WTC11 (cell line): ENCODE results near the gene KCNT1. TPM values are rescaled to one million over a fixed set of nuclear protein-coding genes. Genes with fewer than 3 reads are reported as not detected.

Experiments
- ATAC-seq: fragments of 200-7000 bp; cut with Tn5 transposase; 2 replicates; pipeline ENCODE4 v1.10.0; 2021; ENCODE audit warnings: mild to moderate bottlenecking, moderate library complexity
- CTCF ChIA-PET: fragments of 300-600 bp; sonication (Branson Sonifier 250); formaldehyde crosslinking; loops from one replicate; lab custom pipeline; 2021; ENCODE audit warnings: antibody characterized with exemption; lab: Charles Lee
- POLR2A ChIA-PET: fragments of 350-600 bp; sonication (Branson Sonifier 250); formaldehyde crosslinking; loops from one replicate; lab custom pipeline; 2021; ENCODE audit warnings: antibody characterized with exemption; lab: Charles Lee
- DNase-seq: peaks from one replicate; pipeline ENCODE4 v3.0.0; 2021; ENCODE audit warnings: low spot score
- H3K27ac Mint-ChIP-seq: 2 replicates; pipeline ENCODE4 v1.8.0; 2021; ENCODE audit warnings: mixed read lengths
- H3K27me3 Mint-ChIP-seq: 2 replicates; pipeline ENCODE4 v1.8.0; 2021; ENCODE audit warnings: low read depth, mild to moderate bottlenecking, moderate library complexity, mixed read lengths
- H3K36me3 Mint-ChIP-seq: 2 replicates; pipeline ENCODE4 v1.8.0; 2021; ENCODE audit warnings: mixed read lengths
- H3K4me1 Mint-ChIP-seq: 2 replicates; pipeline ENCODE4 v1.8.0; 2022; ENCODE audit warnings: mixed read lengths
- H3K4me3 Mint-ChIP-seq: 2 replicates; pipeline ENCODE4 v1.8.0; 2021; ENCODE audit warnings: mild to moderate bottlenecking, moderate library complexity, mixed read lengths
- H3K9me3 Mint-ChIP-seq: 2 replicates; pipeline ENCODE4 v1.8.0; 2021; ENCODE audit warnings: mixed read lengths
- AR ChIP-seq: fragments of 250-450 bp; sonication (Bioruptor Pico); IDR thresholded peaks from 2 replicates; pipeline ENCODE4 v1.9.0; 2021; ENCODE audit warnings: mild to moderate bottlenecking
- ATF1 ChIP-seq: sonication (generic); formaldehyde crosslinking; IDR thresholded peaks from 2 replicates; pipeline ENCODE4 v1.8.1; 2023; ENCODE audit warnings: mild to moderate bottlenecking, moderate library complexity, missing genetic modification reagents
- EMX1 ChIP-seq: fragments of 250-450 bp; sonication (Bioruptor Pico); IDR thresholded peaks from 2 replicates; pipeline ENCODE4 v1.8.0; 2021; ENCODE audit warnings: mild to moderate bottlenecking
- IRF2 ChIP-seq: sonication (generic); formaldehyde crosslinking; IDR thresholded peaks from 2 replicates; pipeline ENCODE4 v1.8.0; 2022; ENCODE audit warnings: low read depth, missing genetic modification reagents, borderline replicate concordance
- JAZF1 ChIP-seq: fragments of 250-450 bp; sonication (Bioruptor Pico); IDR thresholded peaks from 2 replicates; pipeline ENCODE4 v1.9.0; 2021; ENCODE audit warnings: moderate library complexity, mild to moderate bottlenecking, inconsistent platforms
- JUN ChIP-seq: sonication (generic); formaldehyde crosslinking; IDR thresholded peaks from 2 replicates; pipeline ENCODE4 v1.8.0; 2023; ENCODE audit warnings: mild to moderate bottlenecking, missing genetic modification reagents
- KAT7 ChIP-seq: sonication (generic); formaldehyde crosslinking; IDR thresholded peaks from 2 replicates; pipeline ENCODE4 v1.8.1; 2023; ENCODE audit warnings: missing genetic modification reagents, mild to moderate bottlenecking, borderline replicate concordance
- PREB ChIP-seq: sonication (generic); formaldehyde crosslinking; IDR thresholded peaks from 2 replicates; pipeline ENCODE4 v1.8.1; 2022; ENCODE audit warnings: mild to moderate bottlenecking, missing genetic modification reagents, moderate library complexity, borderline replicate concordance
- RELA ChIP-seq: sonication (generic); formaldehyde crosslinking; IDR thresholded peaks from 2 replicates; pipeline ENCODE4 v1.8.1; 2022; ENCODE audit warnings: missing genetic modification reagents, mild to moderate bottlenecking, borderline replicate concordance
- SP1 ChIP-seq: sonication (generic); formaldehyde crosslinking; conservative IDR thresholded peaks from 2 replicates; pipeline ENCODE4 v1.8.1; 2022; ENCODE audit warnings: missing genetic modification reagents
- TEAD1 ChIP-seq: sonication (generic); formaldehyde crosslinking; IDR thresholded peaks from 2 replicates; pipeline ENCODE4 v1.8.0; 2022; ENCODE audit warnings: mild to moderate bottlenecking, missing genetic modification reagents
- ZNF232 ChIP-seq: sonication (generic); formaldehyde crosslinking; IDR thresholded peaks from 2 replicates; pipeline ENCODE4 v1.8.0; 2022; ENCODE audit warnings: mild to moderate bottlenecking, missing genetic modification reagents
- ZNF263 ChIP-seq: sonication (generic); formaldehyde crosslinking; IDR thresholded peaks from 2 replicates; pipeline ENCODE4 v1.8.1; 2022; ENCODE audit warnings: low read depth, mild to moderate bottlenecking, moderate library complexity, missing genetic modification reagents
- ZNF416 ChIP-seq: fragments of 250-450 bp; sonication (Bioruptor Pico); IDR thresholded peaks from 2 replicates; pipeline ENCODE4 v1.9.0; 2021; ENCODE audit warnings: mild to moderate bottlenecking, inconsistent platforms
- ZNF671 ChIP-seq: fragments of 250-450 bp; sonication (Bioruptor Pico); IDR thresholded peaks from 2 replicates; pipeline ENCODE4 v1.8.0; 2021; ENCODE audit warnings: mild to moderate bottlenecking
- ZSCAN18 ChIP-seq: fragments of 250-450 bp; sonication (Bioruptor Pico); IDR thresholded peaks from 2 replicates; pipeline ENCODE4 v2.1.2; 2022; ENCODE audit warnings: mild to moderate bottlenecking, moderate library complexity
- total RNA-seq: library from RNA; stranded (reverse); gene quantifications from 3 replicates; pipeline ENCODE4 v1.2.3, GENCODE V29; 2021

The KCNT1 gene
- total RNA-seq, 1 experiment from 2014 or later = 0.13 TPM

GRCh38 chr9:135759676-135760300 is 57.8 kb downstream of the KCNT1 start:
- ATAC-seq (no peak), DNase-seq (no peak)
- Mint-ChIP-seq H3K36me3 (no peaks in the 10 kb centered on the region), H3K4me1 (no peaks in the 10 kb centered on the region), H3K4me3 (no peak overlapping the region), H3K9me3 (no peaks in the 10 kb centered on the region; the same call in 1 of the 2 replicates), H3K27me3 (no peaks in the 10 kb centered on the region), H3K27ac (no peak overlapping the region)
- CTCF ChIA-PET = interaction anchor here (0.7 kb wide), 1 partner anchor 38 kb away, joined by 3 read pairs; no protein-coding TSS in a partner anchor
- POLR2A ChIA-PET = no interaction called here
- TF ChIP-seq IRF2 (CRISPR knock-in tag) = no peak
- no peak for TF ChIP-seq ZNF416 (CRISPR knock-in tag)
- TF ChIP-seq ZNF232 (CRISPR knock-in tag) = no peak

GRCh38 chr9:135760465-135760864 is 58.5 kb downstream of the KCNT1 start:
- DNase-seq (no peak), ATAC-seq (no peak)
- ChIA-PET CTCF (no interaction called here), POLR2A (no interaction called here)
- H3K36me3 Mint-ChIP-seq = no peaks in the 10 kb centered on the region
- H3K9me3 Mint-ChIP-seq = no peaks in the 10 kb centered on the region
- peak overlapping the region; percentile 43; the same call in 1 of the 2 replicates for H3K27ac Mint-ChIP-seq
- no peaks in the 10 kb centered on the region for H3K4me1 Mint-ChIP-seq
- TF ChIP-seq ZNF263 (CRISPR knock-in tag) (no peak), ZSCAN18 (CRISPR knock-in tag) (no peak), KAT7 (CRISPR knock-in tag) (no peak), SP1 (no peak), JUN (CRISPR knock-in tag) (no peak), ZNF671 (CRISPR knock-in tag) (no peak), JAZF1 (no peak), EMX1 (no peak), TEAD1 (CRISPR knock-in tag) (no peak), RELA (CRISPR knock-in tag) (no peak)
- H3K4me3 Mint-ChIP-seq = no peak overlapping the region
- no peaks in the 10 kb centered on the region for H3K27me3 Mint-ChIP-seq

GRCh38 chr9:135761150-135761844 is 59.3 kb downstream of the KCNT1 start:
- H3K27me3 Mint-ChIP-seq = no peaks in the 10 kb centered on the region
- H3K4me3 Mint-ChIP-seq = no peak overlapping the region
- no peaks in the 10 kb centered on the region for H3K36me3 Mint-ChIP-seq
- POLR2A ChIA-PET = no interaction called here
- H3K27ac Mint-ChIP-seq = peak overlapping the region; percentile 57; the same call in 1 of the 2 replicates
- no peak for ATAC-seq
- CTCF ChIA-PET = no interaction called here
- no peak for TF ChIP-seq AR (CRISPR knock-in tag)
- no peak for TF ChIP-seq ATF1 (CRISPR knock-in tag)
- no peak for TF ChIP-seq PREB (CRISPR knock-in tag)
- DNase-seq = no peak
- H3K9me3 Mint-ChIP-seq = peaks cover 5% of the 10 kb centered on the region; the same call in 1 of the 2 replicates
- no peaks in the 10 kb centered on the region for H3K4me1 Mint-ChIP-seq
